ENCODE data around the gene TMEM198. TPM values are rescaled to one million over a fixed set of nuclear protein-coding genes. Genes with fewer than 3 reads are reported as not detected.

TMEM198 gene
- total and polyA plus RNA-seq, 9 of the 15 experiments (the other 6 are each of a cell fraction or from before 2014, with no cell fraction given): 0.03 to 3.8 (median 1.0) TPM

DNA sequence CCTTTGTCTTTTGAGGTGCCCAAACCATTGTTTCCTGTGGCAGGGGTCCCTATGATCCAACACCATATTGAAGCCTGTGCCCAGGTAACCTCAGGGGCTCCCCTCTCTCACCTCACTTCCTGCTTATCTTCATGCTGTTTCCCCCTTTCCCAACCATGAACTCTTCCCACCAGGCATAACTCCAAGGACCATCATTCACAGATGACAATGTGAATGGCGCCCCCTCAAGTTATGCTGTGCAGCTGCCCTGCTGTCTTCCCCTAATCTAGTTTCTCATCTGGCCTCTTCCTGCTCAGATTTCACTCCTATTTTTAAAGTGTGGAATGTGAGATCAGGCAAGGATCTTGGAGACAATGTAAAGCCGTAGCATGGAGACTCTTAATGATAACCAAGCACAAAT lies 43.7 kb upstream of the TMEM198 start (continued):
- TF ChIP-seq ZNF274 (IDR thresholded peaks at IDR 0.05; ENCODE audit: borderline replicate concordance, low read depth, low read length) (no peak), PBX2 (CRISPR knock-in tag; IDR thresholded peaks at IDR 0.05; ENCODE audit: low read depth) (no peak), PBX2 (tag; conservative IDR thresholded peaks at IDR 0.05; ENCODE audit: low read depth) (peak; percentile 80), ZNF77 (CRISPR knock-in tag; IDR thresholded peaks at IDR 0.05) (no peak), JUND (IDR thresholded peaks at IDR 0.05; ENCODE audit: borderline replicate concordance, low read depth, low read length) (peak; percentile 35; the same call in 1 of the 2 replicates), JUND (tag; IDR thresholded peaks at IDR 0.05; ENCODE audit: borderline replicate concordance, low read depth, low read length) (0 out of 3 replicates have a peak, but pooled peaks have one; percentile 49), RCOR1 (IDR thresholded peaks at IDR 0.05; ENCODE audit: borderline replicate concordance in 1 of 2, low read depth in 2 of 2, low read length in 2 of 2) (peak; percentile 26 to 86; a peak in 2 of 4 replicates), MTA2 (IDR thresholded peaks at IDR 0.05; ENCODE audit: low read depth) (no peak), CC2D1A (IDR thresholded peaks at IDR 0.05) (no peak), NCOR1 (IDR thresholded peaks at IDR 0.05) (0 out of 2 replicates have a peak, but pooled peaks have one; percentile 7), MEF2D (tag; conservative IDR thresholded peaks at IDR 0.05; ENCODE audit: low read depth) (0 out of 2 replicates have a peak, but pooled peaks have one; percentile 19), CREM (IDR thresholded peaks at IDR 0.05; ENCODE audit: low read depth) (0 out of 2 replicates have a peak, but pooled peaks have one; percentile 21), DPF2 (IDR thresholded peaks at IDR 0.05) (peak; percentile 50; the same call in 1 of the 2 replicates), TAF15 (IDR thresholded peaks at IDR 0.05; ENCODE audit: low read depth, low read length) (no peak)

Measured in K562 (cell line).